HG03558 (cell line): ENCODE data around the gene PRKCQ.
"Not testable (repeated sequence)": the region's sequence is repeated elsewhere in the genome, so short reads cannot be mapped to it uniquely, and the experiment has no call there.

Source experiments
- ATAC-seq: cut with Tn5 transposase; IDR thresholded peaks from one replicate; pipeline ENCODE4 v1.9.1; 2021; ENCODE audit warnings: moderate number of reproducible peaks; ENCODE audit not compliant: unreplicated experiment; ENCODE audit errors: extremely low read depth

The PRKCQ gene

GRCh38 chr10:6396652-6397051, 183.4 kb downstream of the PRKCQ start:
- ATAC-seq: no peak

GRCh38 chr10:6396226-6396625, 183.8 kb downstream of the PRKCQ start:
- ATAC-seq: no peak

- no peak for ATAC-seq
Measured at GRCh38 chr10:6395606-6396005, 184.5 kb downstream of the PRKCQ start.

- no peak for ATAC-seq
Measured at GRCh38 chr10:6394084-6394483, 186.0 kb downstream of the PRKCQ start.

- no peak for ATAC-seq
Measured at GRCh38 chr10:6393168-6393567, 186.9 kb downstream of the PRKCQ start.

GRCh38 chr10:6390213-6390845, 189.7 kb downstream of the PRKCQ start:
- ATAC-seq: no peak

GRCh38 chr10:6388261-6388893, 191.7 kb downstream of the PRKCQ start:
- no peak for ATAC-seq

GRCh38 chr10:6386960-6387359, 193.1 kb downstream of the PRKCQ start:
- no peak for ATAC-seq

- ATAC-seq: no peak
Measured at GRCh38 chr10:6386346-6386745, 193.7 kb downstream of the PRKCQ start.

GRCh38 chr10:6385665-6386064, 194.4 kb downstream of the PRKCQ start:
- ATAC-seq: no peak

GRCh38 chr10:6384847-6385246, 195.2 kb downstream of the PRKCQ start:
- ATAC-seq: no peak

GRCh38 chr10:6384031-6384430, 196.0 kb downstream of the PRKCQ start:
- no peak for ATAC-seq

GRCh38 chr10:6383096-6383812, 196.8 kb downstream of the PRKCQ start:
- ATAC-seq: no peak

- no peak for ATAC-seq
Measured at GRCh38 chr10:6382081-6382480, 198.0 kb downstream of the PRKCQ start.

GRCh38 chr10:6380478-6380877, 199.6 kb downstream of the PRKCQ start:
- not testable (repeated sequence) for ATAC-seq

- ATAC-seq: no peak
Measured at GRCh38 chr10:6379015-6379776, 200.9 kb downstream of the PRKCQ start.
